ENCODE measurements around the gene DNAH10. TPM values are rescaled to one million over a fixed set of nuclear protein-coding genes. Genes with fewer than 3 reads are reported as not detected.

DNAH10 gene
- total and polyA plus RNA-seq, 2 of the 4 experiments (the other 2 are of a cell fraction), result 0.18 to 0.22 TPM

DNA sequence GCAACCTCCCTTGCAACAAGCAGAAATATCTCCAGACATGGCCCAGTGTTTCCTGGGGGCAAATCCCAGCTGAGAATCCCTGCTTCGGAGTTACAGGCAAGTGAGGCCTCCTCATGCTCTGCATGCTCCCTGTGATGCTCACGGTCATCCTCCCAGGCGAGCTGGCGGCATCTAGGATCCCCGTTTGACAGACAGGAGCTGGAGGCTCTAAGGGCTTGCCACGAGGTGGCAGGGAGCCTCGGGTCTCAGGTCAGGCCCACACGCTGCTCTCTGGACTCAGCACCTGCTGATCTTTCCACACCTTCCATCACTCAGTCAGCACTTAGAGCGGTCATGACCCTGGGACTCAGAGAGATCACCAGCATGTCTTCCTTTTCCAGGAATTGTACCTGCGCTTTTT, 130.8 kb downstream of the DNAH10 start:
- Histone ChIP-seq H2BK15ac (ENCODE audit: low read depth, low read length) (no peak overlapping the region), H3K36me3 (ENCODE audit: control insufficient read depth, insufficient read depth, low read length) (no peaks in the 10 kb centered on the region), H3K14ac (replicated peaks; ENCODE audit: low read depth, low read length) (no peak overlapping the region), H3K9ac (ENCODE audit: low read depth, low read length) (no peak overlapping the region), H2AK5ac (ENCODE audit: low read depth, low read length) (no peak overlapping the region), H3K79me1 (ENCODE audit: low read depth in 1 of 2, low read length in 2 of 2) (no peaks in the 10 kb centered on the region), H3K9me3 (ENCODE audit: control insufficient read depth, insufficient read depth, low read length) (0 out of 2 replicates have a peak, but pooled peaks cover 3% of the 10 kb centered on the region), H2BK5ac (ENCODE audit: low read depth, low read length, poor library complexity, severe bottlenecking) (no peak overlapping the region), H3K4me1 (ENCODE audit: control insufficient read depth, insufficient read depth, low read length) (peaks cover 4% of the 10 kb centered on the region), H3K4ac (ENCODE audit: low read depth, low read length) (no peak overlapping the region), H2AK9ac (replicated peaks; ENCODE audit: low read depth, low read length, poor library complexity) (no peak overlapping the region), H3K4me3 (ENCODE audit: insufficient read depth, low read depth, low read length) (no peak overlapping the region), H3K4me2 (ENCODE audit: low read depth, low read length) (no peak overlapping the region), H2BK20ac (ENCODE audit: low read depth, low read length) (no peak overlapping the region), H3K18ac (ENCODE audit: low read depth, low read length) (no peak overlapping the region), H4K91ac (ENCODE audit: insufficient read depth, low read depth, low read length) (no peak overlapping the region), H4K5ac (ENCODE audit: low read depth, low read length) (no peak overlapping the region), H2BK120ac (ENCODE audit: low read depth, low read length) (no peak overlapping the region), H4K20me1 (ENCODE audit: insufficient read depth, low read length) (no peaks in the 10 kb centered on the region), H3K9me1 (ENCODE audit: insufficient read depth, low read length) (no peaks in the 10 kb centered on the region), H3K23ac (ENCODE audit: low read depth, low read length) (no peak overlapping the region), H3K56ac (ENCODE audit: extremely low read depth, insufficient read depth, low read length) (no peak overlapping the region), H3K27ac (ENCODE audit: insufficient read depth, low read length) (no peak overlapping the region), H4K8ac (ENCODE audit: low read depth in 2 of 2, low read length in 2 of 2) (no peak overlapping the region), H3K27me3 (ENCODE audit: control insufficient read depth, insufficient read depth, low read length) (peaks cover 34% of the 10 kb centered on the region), H2AFZ (replicated peaks; ENCODE audit: low read length, poor library complexity) (no peak overlapping the region)
- no peak for DNase-seq
- no TSS peak for BruUV-seq (replicated peaks)
- intact Hi-C loops (cut with micrococcal nuclease) (no loop called here), dilution Hi-C loops (cut with HindIII; ENCODE audit: low sequenced_read_pairs, unreplicated experiment) (no loop called here), in situ Hi-C loops (cut with MboI; ENCODE audit: low sequenced_read_pairs) (no loop called here)
- POLR2A ChIA-PET (ENCODE audit: unreplicated experiment), result no interaction called here
- CTCF ChIA-PET, result interaction anchor here (0.6 kb wide), 1 partner anchor 1525 kb away, joined by 3 read pairs; no protein-coding TSS in a partner anchor
- WGBS, 2 experiments (ENCODE audit: extremely low coverage in 2 of 2, insufficient read length in 1 of 2), result 43% methylated on average over 1 of the region's 10 CpGs; no CpG with 5 or more reads in 1 of the 2 experiments
- TF ChIP-seq FOS (IDR thresholded peaks at IDR 0.05; ENCODE audit: low read depth, low read length), result no peak
- TF ChIP-seq, protein P1, sequence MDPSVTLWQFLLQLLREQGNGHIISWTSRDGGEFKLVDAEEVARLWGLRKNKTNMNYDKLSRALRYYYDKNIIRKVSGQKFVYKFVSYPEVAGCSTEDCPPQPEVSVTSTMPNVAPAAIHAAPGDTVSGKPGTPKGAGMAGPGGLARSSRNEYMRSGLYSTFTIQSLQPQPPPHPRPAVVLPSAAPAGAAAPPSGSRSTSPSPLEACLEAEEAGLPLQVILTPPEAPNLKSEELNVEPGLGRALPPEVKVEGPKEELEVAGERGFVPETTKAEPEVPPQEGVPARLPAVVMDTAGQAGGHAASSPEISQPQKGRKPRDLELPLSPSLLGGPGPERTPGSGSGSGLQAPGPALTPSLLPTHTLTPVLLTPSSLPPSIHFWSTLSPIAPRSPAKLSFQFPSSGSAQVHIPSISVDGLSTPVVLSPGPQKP (IDR thresholded peaks at IDR 0.05; ENCODE audit: borderline replicate concordance, low read depth, low read length), result no peak
- no peak for ATAC-seq (ENCODE audit: low read depth)
